GM21447 (cell line): ENCODE measurements around the gene DHX57.
"Not testable (repeated sequence)": the region's sequence is repeated elsewhere in the genome, so short reads cannot be mapped to it uniquely, and the experiment has no call there.

ENCODE experiments used
- ATAC-seq: cut with Tn5 transposase; IDR thresholded peaks from one replicate; pipeline ENCODE4 v1.9.1; 2021; ENCODE audit not compliant: unreplicated experiment

DHX57 gene

DNA sequence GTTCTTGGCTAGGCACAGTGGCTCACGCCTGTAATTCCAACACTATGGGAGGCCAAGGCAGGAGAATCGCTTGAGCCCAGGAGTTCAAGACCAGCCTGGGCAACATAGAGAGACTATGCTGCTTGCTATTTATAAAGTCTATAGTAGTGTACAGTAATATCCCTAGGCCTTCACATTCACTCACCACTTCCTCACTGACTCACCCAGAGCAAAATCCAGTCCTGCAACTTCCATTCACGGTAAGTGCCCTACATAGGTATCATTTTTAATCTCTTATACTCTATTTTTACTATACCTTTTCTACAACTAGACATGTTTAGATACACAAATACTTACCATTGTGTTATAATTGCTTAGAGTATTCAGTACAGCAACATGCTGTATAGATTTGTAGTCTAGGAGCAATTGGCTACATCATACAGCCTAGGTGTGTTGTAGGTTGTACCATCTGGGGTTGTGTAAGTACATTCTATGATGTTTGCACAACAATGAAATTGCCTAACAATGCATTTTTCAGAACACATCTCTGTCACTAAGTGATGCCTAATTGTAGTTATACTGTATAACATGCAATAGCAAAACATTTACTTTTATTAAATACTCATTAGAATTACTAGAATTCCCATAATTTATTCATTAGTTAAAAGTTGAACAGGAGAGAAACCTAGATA lies 8.8 kb downstream of the DHX57 start:
- ATAC-seq = no peak

DNA sequence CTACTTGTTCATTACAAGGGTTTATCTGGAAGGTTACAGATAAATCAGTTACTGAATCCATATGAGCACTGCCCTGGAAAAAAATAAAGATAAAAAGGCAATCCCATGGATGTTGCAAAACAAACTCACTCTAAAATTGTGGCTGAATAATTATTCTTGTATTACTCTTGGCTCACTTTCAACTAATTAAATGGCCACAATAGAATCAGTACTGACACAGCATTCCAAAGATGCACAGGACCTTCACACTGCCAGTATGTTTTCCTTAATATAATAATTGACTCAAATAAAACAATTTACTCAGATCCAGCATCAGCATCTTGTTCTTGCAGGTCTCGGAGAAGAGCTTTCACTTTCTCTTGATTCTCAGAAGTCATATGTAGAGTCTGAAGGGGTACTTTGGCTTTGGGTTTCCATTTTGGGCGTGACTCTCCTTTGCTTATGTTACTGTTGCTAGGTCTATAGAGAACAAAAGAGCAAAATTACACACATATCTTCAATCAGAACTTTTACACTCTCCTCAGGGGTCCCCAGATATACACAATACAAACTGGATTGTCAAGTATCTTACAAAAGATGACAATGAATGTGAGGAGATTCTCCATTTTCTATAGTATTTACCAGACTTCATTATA lies 12.6 kb downstream of the DHX57 start:
- ATAC-seq = no peak

DNA sequence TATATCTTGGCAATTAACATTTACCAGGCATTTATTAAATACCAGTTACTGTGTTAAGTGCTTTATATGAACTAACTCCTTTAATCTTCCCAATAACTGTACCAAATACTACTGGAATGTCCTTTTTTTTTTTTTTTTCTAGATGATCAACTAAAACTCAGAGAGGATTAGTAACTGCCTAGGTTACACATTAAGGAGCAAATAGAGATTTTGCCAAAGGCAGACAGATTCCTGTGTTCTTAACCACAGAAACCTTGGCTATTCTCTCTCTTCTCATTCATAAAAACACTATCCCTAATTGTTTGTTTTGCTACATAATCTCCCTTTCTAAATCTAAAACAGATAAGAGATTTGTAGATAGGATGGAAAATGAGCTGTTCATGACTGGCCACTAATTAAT lies 13.3 kb downstream of the DHX57 start:
- no peak for ATAC-seq

GRCh38 chr2:38856165-38856564 lies 19.6 kb downstream of the DHX57 start:
- ATAC-seq = no peak

GRCh38 chr2:38850045-38850444 lies 25.7 kb downstream of the DHX57 start:
- peak; percentile 97 for ATAC-seq

DNA sequence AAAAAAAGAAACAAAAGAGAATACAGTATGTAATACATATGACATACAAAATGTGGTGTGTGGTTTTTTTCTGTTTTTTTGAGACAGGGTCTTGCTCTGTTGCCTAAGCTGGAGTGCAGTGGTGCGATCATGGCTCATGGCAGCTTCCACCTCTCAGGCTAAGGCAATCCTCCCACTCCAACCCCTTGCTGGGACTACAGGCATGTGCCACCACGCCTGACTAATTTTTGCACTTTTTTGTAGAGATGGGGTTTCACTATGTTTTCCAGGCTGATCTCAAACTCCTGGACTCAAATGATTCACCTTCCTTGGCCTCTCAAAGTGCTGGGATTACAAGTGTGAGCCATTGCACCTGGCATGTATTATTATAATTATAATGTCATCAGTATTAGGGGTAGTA lies 38.9 kb downstream of the DHX57 start:
- ATAC-seq = peak; percentile 20

GRCh38 chr2:38835990-38836389 lies 39.7 kb downstream of the DHX57 start:
- peak; percentile 94 for ATAC-seq

- ATAC-seq = no peak
Observed at GRCh38 chr2:38835015-38835601, 40.6 kb downstream of the DHX57 start.

DNA sequence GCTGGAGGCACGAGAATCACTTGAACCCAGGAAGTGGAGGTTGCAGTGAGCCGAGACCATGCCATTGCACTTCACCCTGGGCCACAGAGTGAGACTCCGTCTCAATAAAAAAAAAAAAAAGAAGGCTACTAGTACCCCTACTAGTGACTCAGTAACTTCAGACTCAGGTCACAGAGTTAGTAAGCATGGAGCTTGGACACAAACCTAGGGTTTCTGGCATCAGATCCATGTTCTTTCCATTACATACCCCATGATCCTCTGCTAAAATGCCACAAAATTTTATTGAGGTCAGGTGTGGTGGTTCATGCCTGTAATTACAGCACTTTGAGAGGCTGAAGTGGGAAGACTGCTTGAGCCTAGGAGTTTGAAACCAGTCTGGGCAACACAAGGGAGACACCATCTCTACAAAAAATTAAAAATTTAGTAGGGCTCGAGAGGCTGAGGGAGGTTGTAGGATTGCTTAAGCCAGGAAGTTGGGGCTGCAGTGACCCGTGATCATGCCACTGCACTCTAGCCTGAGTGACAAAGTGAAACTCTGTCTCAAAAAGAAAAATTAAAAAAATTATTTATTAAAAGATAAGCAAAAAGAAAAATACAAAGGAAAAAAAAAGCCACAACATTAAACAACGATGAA lies 45.1 kb downstream of the DHX57 start:
- ATAC-seq = no peak

GRCh38 chr2:38829971-38830370 lies 45.8 kb downstream of the DHX57 start:
- no peak for ATAC-seq

GRCh38 chr2:38828460-38828859 lies 47.3 kb downstream of the DHX57 start:
- no peak for ATAC-seq

DNA sequence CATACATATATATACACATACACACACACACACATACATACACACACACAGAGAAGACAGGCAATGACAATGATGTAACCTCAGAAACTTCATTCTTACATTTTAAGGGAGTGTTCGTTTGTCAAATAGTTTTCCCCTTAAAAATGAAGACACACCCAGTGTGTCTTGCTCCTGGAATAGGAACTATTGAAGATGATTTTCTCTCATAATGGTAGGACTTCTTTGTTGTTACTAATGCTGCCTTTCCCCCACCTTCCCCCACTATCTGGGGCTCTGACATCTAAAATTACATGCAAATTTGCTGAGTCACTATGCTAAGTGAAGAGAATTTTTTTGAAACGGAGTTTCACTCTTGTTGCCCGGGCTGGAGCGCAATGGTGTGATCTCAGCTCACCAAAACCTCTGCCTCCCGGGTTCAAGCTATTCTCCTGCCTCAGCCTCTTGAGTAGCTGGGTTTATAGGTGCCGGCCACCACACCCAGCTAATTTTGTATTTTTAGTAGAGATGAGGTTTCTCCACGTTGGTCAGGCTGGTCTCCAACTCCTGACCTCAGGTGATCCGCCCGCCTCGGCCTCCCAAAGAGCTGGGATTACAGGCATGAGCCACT lies 48.1 kb downstream of the DHX57 start:
- ATAC-seq = not testable (repeated sequence)

DNA sequence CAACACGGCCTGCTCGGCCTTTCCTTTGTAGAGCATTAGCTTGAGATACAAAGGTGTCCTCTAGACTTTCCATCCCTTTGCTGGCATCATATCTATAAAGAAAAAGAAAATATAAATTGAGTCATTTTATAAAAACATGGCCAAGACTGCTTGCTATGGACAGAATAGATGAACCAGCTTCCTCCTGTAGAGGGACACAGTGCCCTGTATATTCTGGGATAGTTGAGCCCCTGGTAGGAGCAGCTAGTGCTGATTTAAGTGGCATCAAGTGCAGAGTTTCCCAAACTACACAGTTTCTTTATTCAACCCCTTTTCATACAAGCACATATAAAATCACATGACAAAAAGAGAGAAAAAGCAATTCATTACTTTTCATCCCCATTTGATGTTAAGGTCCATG lies 49.8 kb downstream of the DHX57 start:
- ATAC-seq = no peak

GRCh38 chr2:38824906-38825305 lies 50.8 kb downstream of the DHX57 start:
- no peak for ATAC-seq

DNA sequence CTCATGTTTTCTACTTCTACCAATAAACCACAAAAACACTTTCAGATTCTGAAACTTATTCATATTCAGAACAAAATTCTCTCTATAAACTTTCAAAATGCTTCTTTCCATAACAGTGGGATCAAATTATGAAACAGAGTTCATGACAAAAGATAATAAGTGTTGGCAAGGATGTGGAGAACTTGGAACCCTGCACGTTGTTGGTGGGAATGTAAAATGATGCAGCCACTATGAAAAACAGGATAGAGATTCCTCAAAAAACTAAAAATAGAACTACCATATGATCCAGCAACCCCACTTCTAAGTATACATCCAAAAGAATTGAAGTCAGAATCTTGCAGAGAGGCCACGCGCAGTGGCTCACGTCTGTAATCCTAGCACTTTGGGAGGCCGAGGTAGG lies 52.3 kb downstream of the DHX57 start:
- no peak for ATAC-seq

- no peak for ATAC-seq
Observed at GRCh38 chr2:38818565-38818964, 57.2 kb downstream of the DHX57 start.

GRCh38 chr2:38815936-38816335 lies 59.8 kb downstream of the DHX57 start:
- ATAC-seq = no peak

- ATAC-seq = no peak
Observed at GRCh38 chr2:38810488-38810887, 65.2 kb downstream of the DHX57 start.

GRCh38 chr2:38808677-38809076 lies 67.1 kb downstream of the DHX57 start:
- ATAC-seq = no peak

DNA sequence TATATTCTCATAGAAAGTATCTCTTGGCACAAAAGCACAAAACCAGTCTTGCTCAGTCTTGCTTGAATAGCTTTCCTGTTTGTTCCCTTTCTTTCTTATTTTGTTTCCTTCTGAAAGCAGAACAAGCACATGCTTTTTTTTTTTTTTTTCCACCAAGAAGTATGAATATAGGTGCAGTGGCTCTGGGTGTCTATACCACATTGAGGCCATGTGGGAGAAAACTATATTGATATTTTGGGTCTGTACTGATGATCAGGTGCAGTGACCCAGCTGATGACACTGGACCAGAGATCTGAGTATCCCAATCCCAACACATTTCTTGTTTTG lies 69.0 kb downstream of the DHX57 start:
- ATAC-seq = no peak

GRCh38 chr2:38806015-38806732 lies 69.6 kb downstream of the DHX57 start:
- ATAC-seq = no peak
